HepG2 (cell line): Measurements from ENCODE around the gene KLK7.

Experiments
- KLF15 ChIP-seq: sonication (generic); formaldehyde crosslinking; IDR thresholded peaks from 2 replicates; pipeline ENCODE4 v1.8.1; 2023; ENCODE audit warnings: borderline replicate concordance, mild to moderate bottlenecking, inconsistent platforms, missing genetic modification reagents, mixed read lengths
- STAG1 ChIP-seq: sonication (generic); formaldehyde crosslinking; IDR thresholded peaks from 2 replicates; pipeline ENCODE4 v1.4.0; 2020; ENCODE audit warnings: missing genetic modification reagents
- TF ChIP-seq, protein P1 (sequence below): sonication (generic); formaldehyde crosslinking; IDR thresholded peaks from 2 replicates; pipeline ENCODE4 v1.5.0; 2020; ENCODE audit warnings: mild to moderate bottlenecking, missing genetic modification reagents, borderline replicate concordance
- TF ChIP-seq, protein P2 (sequence below): sonication (generic); formaldehyde crosslinking; IDR thresholded peaks from 2 replicates; pipeline ENCODE4 v1.5.0; 2020; ENCODE audit warnings: missing genetic modification reagents
- TF ChIP-seq, protein P3 (sequence below), 2 experiments: sonication (generic) in 1 of 2; formaldehyde crosslinking in 1 of 2; IDR thresholded peaks; 2 replicates each; pipeline versions ENCODE4 v1.4.0 to v1.6.1; 2018 to 2020; ENCODE audit warnings: missing genetic modification reagents in 2 of 2, borderline replicate concordance in 1 of 2, low read depth in 1 of 2, mild to moderate bottlenecking in 1 of 2, missing biosample characterization in 1 of 2

- TF ChIP-seq KLF15 (CRISPR knock-in tag) (no peak), STAG1 (CRISPR knock-in tag) (no peak)
- TF ChIP-seq, protein P1, sequence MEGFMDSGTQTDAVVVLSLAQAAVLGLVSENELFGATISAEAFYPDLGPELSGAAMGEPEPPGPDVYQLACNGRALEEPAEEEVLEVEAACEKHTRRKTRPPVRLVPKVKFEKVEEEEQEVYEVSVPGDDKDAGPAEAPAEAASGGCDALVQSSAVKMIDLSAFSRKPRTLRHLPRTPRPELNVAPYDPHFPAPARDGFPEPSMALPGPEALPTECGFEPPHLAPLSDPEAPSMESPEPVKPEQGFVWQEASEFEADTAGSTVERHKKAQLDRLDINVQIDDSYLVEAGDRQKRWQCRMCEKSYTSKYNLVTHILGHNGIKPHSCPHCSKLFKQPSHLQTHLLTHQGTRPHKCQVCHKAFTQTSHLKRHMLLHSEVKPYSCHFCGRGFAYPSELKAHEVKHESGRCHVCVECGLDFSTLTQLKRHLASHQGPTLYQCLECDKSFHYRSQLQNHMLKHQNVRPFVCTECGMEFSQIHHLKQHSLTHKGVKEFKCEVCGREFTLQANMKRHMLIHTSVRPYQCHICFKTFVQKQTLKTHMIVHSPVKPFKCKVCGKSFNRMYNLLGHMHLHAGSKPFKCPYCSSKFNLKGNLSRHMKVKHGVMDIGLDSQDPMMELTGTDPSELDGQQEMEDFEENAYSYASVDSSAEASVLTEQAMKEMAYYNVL (CRISPR knock-in tag) = no peak
- TF ChIP-seq, protein P2, sequence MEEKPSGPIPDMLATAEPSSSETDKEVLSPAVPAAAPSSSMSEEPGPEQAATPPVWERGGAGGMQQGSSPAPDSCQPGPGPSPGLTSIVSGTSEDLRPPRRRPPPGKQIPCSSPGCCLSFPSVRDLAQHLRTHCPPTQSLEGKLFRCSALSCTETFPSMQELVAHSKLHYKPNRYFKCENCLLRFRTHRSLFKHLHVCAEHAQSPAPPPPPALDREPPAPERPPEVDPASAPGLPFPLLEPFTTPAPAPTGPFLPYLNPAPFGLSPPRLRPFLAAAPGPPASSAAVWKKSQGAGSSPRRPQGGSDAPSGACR (CRISPR knock-in tag) = no peak
- TF ChIP-seq, protein P3, sequence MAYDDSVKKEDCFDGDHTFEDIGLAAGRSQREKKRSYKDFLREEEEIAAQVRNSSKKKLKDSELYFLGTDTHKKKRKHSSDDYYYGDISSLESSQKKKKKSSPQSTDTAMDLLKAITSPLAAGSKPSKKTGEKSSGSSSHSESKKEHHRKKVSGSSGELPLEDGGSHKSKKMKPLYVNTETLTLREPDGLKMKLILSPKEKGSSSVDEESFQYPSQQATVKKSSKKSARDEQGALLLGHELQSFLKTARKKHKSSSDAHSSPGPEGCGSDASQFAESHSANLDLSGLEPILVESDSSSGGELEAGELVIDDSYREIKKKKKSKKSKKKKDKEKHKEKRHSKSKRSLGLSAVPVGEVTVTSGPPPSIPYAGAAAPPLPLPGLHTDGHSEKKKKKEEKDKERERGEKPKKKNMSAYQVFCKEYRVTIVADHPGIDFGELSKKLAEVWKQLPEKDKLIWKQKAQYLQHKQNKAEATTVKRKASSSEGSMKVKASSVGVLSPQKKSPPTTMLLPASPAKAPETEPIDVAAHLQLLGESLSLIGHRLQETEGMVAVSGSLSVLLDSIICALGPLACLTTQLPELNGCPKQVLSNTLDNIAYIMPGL (CRISPR knock-in tag; IDR thresholded peaks at IDR 0.05; ENCODE audit: borderline replicate concordance in 1 of 2, low read depth in 1 of 2) = no peak
Measured at GRCh38 chr19:51009061-51009891, 25.6 kb upstream of the KLK7 start.
